ENCODE measurements around the gene FALEC.

DNA sequence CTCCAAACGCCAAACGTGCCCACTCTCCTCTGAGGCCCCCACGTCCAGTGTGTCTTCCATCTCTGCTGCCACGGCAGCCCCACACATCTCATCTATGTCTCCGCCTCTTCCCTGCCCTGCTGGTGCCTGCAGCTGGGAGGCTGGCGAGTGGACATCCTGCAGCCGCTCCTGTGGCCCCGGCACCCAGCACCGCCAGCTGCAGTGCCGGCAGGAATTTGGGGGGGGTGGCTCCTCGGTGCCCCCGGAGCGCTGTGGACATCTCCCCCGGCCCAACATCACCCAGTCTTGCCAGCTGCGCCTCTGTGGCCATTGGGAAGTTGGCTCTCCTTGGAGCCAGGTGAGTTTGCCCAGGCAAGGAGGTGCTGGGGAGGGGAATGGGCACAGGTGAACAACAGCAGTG lies 42.3 kb downstream of the FALEC start:
- TF ChIP-seq FOXK2 (IDR thresholded peaks at IDR 0.05) (no peak), TARDBP (IDR thresholded peaks at IDR 0.05) (no peak), HDGF (IDR thresholded peaks at IDR 0.05; ENCODE audit: borderline replicate concordance) (no peak)
